GM12873 (cell line): ENCODE results near the gene HYI.

ENCODE experiments used
- TF ChIP-seq, protein P1 (sequence below): IDR thresholded peaks from 2 replicates; pipeline ENCODE4 v1.5.1; 2012; ENCODE audit warnings: low read depth, mild to moderate bottlenecking, moderate library complexity, low read length, control low read depth; ENCODE audit not compliant: insufficient read depth; ENCODE audit errors: missing control alignments

The HYI gene

DNA sequence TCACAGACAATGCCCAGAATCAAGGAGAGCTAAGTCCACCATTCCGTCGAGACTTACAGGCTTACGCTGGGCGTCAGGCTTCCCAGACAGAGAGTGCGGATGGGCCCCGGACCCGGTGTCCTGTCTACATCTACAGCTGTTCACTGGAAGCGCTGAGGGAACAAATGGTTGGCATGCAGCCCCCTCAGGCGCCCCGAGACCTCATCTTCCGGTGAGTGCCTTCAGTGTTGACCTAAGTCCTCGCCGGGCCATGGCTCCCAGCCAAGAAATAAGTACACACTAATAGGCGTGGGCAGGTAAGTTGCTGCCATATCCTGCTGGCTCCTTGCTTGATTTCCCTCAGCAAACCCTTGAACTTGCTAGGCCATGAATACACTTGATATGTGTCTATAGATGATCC, 26.2 kb downstream of the HYI start:
- TF ChIP-seq, protein P1, sequence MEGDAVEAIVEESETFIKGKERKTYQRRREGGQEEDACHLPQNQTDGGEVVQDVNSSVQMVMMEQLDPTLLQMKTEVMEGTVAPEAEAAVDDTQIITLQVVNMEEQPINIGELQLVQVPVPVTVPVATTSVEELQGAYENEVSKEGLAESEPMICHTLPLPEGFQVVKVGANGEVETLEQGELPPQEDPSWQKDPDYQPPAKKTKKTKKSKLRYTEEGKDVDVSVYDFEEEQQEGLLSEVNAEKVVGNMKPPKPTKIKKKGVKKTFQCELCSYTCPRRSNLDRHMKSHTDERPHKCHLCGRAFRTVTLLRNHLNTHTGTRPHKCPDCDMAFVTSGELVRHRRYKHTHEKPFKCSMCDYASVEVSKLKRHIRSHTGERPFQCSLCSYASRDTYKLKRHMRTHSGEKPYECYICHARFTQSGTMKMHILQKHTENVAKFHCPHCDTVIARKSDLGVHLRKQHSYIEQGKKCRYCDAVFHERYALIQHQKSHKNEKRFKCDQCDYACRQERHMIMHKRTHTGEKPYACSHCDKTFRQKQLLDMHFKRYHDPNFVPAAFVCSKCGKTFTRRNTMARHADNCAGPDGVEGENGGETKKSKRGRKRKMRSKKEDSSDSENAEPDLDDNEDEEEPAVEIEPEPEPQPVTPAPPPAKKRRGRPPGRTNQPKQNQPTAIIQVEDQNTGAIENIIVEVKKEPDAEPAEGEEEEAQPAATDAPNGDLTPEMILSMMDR = no peak

DNA sequence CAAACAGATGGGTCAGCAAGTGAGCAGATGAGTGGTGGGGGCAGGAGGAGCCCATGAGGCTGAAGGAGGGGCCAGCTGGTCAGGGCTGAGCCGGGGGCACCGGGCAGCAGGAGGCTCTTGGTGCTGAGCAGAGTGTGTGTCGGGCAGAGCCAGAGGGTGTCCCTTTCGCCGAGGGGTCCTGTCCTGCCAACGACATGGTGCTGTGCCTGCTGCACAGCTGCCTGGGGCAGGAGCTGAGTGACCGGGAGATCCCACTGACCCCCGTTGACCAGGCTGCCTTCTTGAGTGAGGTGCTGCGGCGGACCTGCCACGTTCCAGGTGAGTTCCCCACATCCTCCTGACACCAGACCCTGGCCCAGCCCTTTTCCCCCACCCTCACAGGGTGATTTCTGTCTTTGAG, 27.5 kb downstream of the HYI start:
- TF ChIP-seq, protein P1 = no peak

DNA sequence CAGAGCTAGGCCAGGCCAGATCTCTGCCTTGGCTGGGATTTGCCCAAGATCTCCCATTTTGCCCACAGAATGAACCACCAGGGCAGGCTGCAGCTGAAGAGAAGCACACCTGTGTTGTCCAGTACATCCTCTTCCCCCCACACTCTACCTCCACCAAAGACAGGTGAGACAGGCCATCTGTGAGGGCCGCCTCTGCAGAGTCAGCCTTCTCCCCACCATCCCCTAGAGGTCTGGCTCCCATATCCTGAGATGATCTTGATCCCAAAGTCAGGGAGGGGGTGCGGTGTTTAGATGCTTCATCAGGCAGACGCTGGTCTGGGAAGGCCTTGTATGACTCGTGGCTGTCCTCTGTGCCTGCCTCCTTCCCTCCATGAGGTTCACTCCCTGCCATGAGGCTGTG, 28.7 kb downstream of the HYI start:
- TF ChIP-seq, protein P1 = no peak

DNA sequence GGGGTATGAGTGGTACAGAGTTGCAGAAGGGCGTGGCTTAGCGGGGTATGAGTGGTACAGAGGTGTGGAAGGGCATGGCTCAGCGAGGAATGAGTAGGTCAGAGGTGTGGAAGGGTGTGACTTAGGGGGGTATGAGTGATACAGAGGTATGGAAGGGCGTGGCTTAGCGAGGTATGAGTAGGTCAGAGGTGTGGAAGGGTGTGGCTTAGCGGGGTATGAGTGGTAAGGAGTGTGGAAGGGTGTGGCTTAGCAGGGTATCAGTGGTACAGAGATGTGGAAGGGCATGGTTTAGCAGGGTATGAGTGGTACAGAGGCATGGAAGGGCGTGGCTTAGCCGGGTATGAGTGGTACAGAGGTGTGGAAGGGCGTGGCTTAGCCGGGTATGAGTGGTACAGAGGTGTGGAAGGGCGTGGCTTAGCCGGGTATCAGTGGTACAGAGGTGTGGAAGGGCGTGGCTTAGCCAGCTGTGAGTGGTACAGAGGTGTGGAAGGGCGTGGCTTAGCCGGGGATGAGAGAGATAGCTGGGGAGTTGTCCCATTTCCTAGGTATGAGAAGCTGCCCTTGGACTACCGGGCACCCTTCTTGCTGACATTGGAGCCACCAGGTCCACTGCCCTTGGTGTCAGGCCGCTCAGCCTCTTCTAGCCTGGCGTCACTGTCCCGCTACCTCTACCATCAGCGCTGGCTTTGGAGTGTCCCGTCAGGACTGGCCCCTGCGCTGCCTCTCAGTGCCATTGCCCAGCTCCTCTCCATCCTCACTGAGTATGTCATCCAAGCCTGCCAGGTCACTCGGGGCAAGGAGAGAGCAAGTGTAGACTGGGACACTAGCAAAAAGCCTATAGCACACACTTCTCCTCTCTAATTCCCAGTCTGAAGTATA, 29.8 kb downstream of the HYI start:
- TF ChIP-seq, protein P1 = no peak

DNA sequence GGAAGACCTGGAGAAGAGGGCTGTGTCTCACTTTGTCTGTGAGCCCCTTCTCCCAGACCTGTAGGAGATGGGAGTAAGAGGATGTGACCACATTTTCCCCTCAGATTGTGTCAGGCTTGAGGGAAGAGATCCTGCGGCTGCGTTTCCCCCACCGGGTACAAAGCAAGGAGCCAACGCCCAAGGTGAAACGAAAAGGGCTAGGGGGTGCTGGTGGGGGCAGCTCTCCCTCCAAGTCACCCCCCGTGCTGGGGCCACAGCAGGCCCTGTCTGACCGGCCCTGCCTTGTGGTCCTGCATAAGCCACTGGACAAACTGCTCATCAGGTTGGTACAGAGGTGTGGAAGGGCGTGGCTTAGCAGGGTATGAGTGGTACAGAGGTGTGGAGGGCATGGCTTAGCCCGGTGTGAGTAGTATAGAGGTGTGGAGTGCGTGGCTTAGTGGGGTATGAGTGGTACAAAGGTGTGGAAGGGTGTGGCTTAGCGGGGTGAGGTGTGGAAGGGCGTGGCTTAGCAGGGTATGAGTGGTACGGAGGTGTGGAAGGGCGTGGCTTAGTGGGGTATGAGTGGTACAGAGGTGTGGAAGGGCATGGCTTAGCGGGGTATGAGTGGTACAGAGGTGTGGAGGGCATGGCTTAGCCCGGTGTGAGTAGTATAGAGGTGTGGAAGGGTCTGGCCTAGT, 30.6 kb downstream of the HYI start:
- TF ChIP-seq, protein P1 = no peak

DNA sequence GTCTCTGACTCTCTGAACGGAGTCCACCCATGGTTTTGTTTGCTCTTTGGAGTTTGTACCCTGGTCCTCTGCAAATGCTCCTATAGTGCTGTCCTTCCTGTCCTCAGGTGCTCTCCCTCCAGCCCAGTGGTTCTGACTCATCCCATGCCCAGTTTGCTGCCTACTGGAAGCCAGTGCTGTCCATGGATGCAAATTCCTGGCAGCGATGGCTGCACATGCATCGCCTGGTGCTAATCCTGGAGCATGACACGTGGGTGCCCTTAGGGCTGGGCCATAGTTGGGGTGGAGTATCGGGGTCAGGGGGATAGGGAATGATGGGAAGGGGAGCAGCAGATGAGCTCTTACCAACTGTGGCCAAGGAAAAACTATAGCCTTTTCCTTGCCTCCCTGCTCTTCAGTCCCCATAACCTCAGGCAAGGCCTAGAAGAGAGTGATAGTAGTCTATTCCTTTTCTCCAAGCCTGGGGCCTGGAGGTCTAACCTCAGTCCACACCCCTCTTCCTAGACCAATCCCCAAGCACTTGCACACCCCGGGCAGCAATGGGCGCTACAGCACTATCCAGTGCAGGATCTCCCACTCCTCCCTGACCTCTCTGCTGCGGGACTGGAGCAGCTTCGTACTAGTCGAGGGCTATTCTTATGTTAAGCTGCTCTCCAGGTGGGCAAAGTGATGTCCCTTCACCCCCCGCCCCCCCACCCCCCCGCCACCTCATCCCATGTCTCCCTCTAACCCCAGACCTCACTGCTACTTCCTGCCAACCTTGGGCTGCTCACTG, 31.6 kb downstream of the HYI start:
- TF ChIP-seq, protein P1 = no peak

DNA sequence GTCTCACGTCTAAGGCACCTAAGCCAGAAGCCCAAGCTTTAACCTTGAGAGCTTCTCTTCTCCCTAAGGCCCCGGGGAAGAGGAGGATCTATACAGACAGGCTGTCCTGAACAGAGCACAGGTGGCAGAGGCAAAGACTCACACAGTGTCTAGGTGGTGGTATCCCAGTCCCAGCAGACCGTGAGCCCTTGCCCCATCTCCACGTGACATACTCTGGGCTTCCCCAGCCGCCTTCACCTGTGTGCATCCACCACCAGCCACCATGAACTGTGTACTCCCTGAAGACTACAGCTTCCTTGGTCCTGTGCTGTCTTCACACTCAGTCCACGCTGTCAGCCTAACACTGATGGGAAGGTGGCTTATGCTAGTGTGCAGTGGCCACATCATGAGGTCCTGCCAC, 32.3 kb downstream of the HYI start:
- TF ChIP-seq, protein P1 = no peak
